Measurements from ENCODE around the gene SOCS1. TPM values are rescaled to one million over a fixed set of nuclear protein-coding genes. Genes with fewer than 3 reads are reported as not detected.

The SOCS1 gene
- polyA plus RNA-seq, 1 donor from 2014 or later, result not detected

- Histone ChIP-seq H3K9ac (ENCODE audit: low read length) (no peak overlapping the region), H3K36me3 (ENCODE audit: insufficient read depth, low read length) (no peaks in the 10 kb centered on the region), H3F3A (ENCODE audit: insufficient read depth, low read length, poor library complexity, severe bottlenecking) (no peaks in the 10 kb centered on the region), H3K4me3 (ENCODE audit: low read length) (no peak overlapping the region), H3K9me2 (ENCODE audit: insufficient read depth, low read length) (no peaks in the 10 kb centered on the region), H3K9me3 (ENCODE audit: low read length) (no peaks in the 10 kb centered on the region), H3K79me2 (replicated peaks; ENCODE audit: insufficient read depth, low read length) (no peaks in the 10 kb centered on the region), H3K4me2 (ENCODE audit: low read length) (no peak overlapping the region), H3K27me3 (ENCODE audit: insufficient read depth, low read depth, low read length) (no peaks in the 10 kb centered on the region), H3K27ac (ENCODE audit: low read length) (no peak overlapping the region), H2AFZ (ENCODE audit: low read depth, low read length) (no peak overlapping the region), H4K20me1 (ENCODE audit: insufficient read depth) (no peaks in the 10 kb centered on the region)
- TF ChIP-seq EP300 (conservative IDR thresholded peaks at IDR 0.05; ENCODE audit: poor library complexity, severe bottlenecking), result no peak
- TF ChIP-seq SMC3 (conservative IDR thresholded peaks at IDR 0.05; ENCODE audit: poor library complexity), result no peak
- TF ChIP-seq, protein P1, sequence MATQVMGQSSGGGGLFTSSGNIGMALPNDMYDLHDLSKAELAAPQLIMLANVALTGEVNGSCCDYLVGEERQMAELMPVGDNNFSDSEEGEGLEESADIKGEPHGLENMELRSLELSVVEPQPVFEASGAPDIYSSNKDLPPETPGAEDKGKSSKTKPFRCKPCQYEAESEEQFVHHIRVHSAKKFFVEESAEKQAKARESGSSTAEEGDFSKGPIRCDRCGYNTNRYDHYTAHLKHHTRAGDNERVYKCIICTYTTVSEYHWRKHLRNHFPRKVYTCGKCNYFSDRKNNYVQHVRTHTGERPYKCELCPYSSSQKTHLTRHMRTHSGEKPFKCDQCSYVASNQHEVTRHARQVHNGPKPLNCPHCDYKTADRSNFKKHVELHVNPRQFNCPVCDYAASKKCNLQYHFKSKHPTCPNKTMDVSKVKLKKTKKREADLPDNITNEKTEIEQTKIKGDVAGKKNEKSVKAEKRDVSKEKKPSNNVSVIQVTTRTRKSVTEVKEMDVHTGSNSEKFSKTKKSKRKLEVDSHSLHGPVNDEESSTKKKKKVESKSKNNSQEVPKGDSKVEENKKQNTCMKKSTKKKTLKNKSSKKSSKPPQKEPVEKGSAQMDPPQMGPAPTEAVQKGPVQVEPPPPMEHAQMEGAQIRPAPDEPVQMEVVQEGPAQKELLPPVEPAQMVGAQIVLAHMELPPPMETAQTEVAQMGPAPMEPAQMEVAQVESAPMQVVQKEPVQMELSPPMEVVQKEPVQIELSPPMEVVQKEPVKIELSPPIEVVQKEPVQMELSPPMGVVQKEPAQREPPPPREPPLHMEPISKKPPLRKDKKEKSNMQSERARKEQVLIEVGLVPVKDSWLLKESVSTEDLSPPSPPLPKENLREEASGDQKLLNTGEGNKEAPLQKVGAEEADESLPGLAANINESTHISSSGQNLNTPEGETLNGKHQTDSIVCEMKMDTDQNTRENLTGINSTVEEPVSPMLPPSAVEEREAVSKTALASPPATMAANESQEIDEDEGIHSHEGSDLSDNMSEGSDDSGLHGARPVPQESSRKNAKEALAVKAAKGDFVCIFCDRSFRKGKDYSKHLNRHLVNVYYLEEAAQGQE (IDR thresholded peaks at IDR 0.05; ENCODE audit: borderline replicate concordance), result no peak
- TF ChIP-seq TAF1 (IDR thresholded peaks at IDR 0.05; ENCODE audit: low read depth), result no peak
- no peak for TF ChIP-seq EZH2 (IDR thresholded peaks at IDR 0.05; ENCODE audit: borderline replicate concordance, insufficient read depth, low read length, poor library complexity, severe bottlenecking)
- no peak for TF ChIP-seq RAD21 (conservative IDR thresholded peaks at IDR 0.05)
- TF ChIP-seq POLR2AphosphoS5 (IDR thresholded peaks at IDR 0.05), result no peak
- TF ChIP-seq MXI1 (conservative IDR thresholded peaks at IDR 0.05; ENCODE audit: poor library complexity, severe bottlenecking), result no peak
- TF ChIP-seq, protein P2, sequence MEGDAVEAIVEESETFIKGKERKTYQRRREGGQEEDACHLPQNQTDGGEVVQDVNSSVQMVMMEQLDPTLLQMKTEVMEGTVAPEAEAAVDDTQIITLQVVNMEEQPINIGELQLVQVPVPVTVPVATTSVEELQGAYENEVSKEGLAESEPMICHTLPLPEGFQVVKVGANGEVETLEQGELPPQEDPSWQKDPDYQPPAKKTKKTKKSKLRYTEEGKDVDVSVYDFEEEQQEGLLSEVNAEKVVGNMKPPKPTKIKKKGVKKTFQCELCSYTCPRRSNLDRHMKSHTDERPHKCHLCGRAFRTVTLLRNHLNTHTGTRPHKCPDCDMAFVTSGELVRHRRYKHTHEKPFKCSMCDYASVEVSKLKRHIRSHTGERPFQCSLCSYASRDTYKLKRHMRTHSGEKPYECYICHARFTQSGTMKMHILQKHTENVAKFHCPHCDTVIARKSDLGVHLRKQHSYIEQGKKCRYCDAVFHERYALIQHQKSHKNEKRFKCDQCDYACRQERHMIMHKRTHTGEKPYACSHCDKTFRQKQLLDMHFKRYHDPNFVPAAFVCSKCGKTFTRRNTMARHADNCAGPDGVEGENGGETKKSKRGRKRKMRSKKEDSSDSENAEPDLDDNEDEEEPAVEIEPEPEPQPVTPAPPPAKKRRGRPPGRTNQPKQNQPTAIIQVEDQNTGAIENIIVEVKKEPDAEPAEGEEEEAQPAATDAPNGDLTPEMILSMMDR (IDR thresholded peaks at IDR 0.05; ENCODE audit: poor library complexity, severe bottlenecking), result no peak
These were observed 24.5 kb downstream of the SOCS1 start for GRCh38 chr16:11231367-11231970.

DNA sequence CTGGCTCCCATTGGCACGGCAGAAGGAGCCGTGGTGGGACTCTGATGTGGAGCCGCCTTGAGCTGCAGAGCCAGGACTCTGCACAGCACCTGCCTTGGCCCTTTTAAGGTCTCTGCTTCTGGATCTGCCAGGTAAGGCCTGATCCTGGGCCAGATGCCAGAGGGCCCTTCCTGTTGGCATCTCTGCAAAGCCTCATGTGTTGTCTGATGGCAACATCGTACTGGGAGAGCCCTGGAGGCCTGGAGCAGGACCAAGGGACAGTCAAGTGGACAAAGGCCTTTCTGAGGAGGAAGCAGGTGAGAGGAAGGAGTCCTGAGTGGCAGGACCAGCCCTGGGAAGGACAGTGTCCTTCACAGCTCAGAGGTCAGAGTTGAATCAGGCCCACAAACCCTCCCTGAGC is 26.1 kb downstream of the SOCS1 start:
- H3K27ac ChIP-seq (ENCODE audit: low read length), result no peak overlapping the region

More for the DNA sequence above, 26.1 kb downstream of the SOCS1 start:
- H3K9ac ChIP-seq (ENCODE audit: low read length), result no peak overlapping the region
- H3K9me3 ChIP-seq (ENCODE audit: low read length), result no peaks in the 10 kb centered on the region
- no peak overlapping the region for H3K4me2 ChIP-seq (ENCODE audit: low read length)
- no peak overlapping the region for H3K4me3 ChIP-seq (ENCODE audit: low read length)
- TF ChIP-seq TAF1 (IDR thresholded peaks at IDR 0.05; ENCODE audit: low read depth) (no peak), POLR2AphosphoS5 (IDR thresholded peaks at IDR 0.05) (no peak), SMC3 (conservative IDR thresholded peaks at IDR 0.05; ENCODE audit: poor library complexity) (no peak), EP300 (conservative IDR thresholded peaks at IDR 0.05; ENCODE audit: poor library complexity, severe bottlenecking) (no peak), MXI1 (conservative IDR thresholded peaks at IDR 0.05; ENCODE audit: poor library complexity, severe bottlenecking) (no peak), RAD21 (conservative IDR thresholded peaks at IDR 0.05) (no peak)
- TF ChIP-seq, protein P1 (IDR thresholded peaks at IDR 0.05; ENCODE audit: borderline replicate concordance), result no peak
- TF ChIP-seq, protein P2 (IDR thresholded peaks at IDR 0.05; ENCODE audit: poor library complexity, severe bottlenecking), result no peak
- H3K36me3 ChIP-seq (ENCODE audit: insufficient read depth, low read length), result no peaks in the 10 kb centered on the region
- H3K79me2 ChIP-seq (replicated peaks; ENCODE audit: insufficient read depth, low read length), result no peaks in the 10 kb centered on the region
- no peaks in the 10 kb centered on the region for H3K9me2 ChIP-seq (ENCODE audit: insufficient read depth, low read length)
- H2AFZ ChIP-seq (ENCODE audit: low read depth, low read length), result no peak overlapping the region
- no peaks in the 10 kb centered on the region for H3K27me3 ChIP-seq (ENCODE audit: insufficient read depth, low read depth, low read length)
- H3F3A ChIP-seq (ENCODE audit: insufficient read depth, low read length, poor library complexity, severe bottlenecking), result no peaks in the 10 kb centered on the region
- H4K20me1 ChIP-seq (ENCODE audit: insufficient read depth), result no peaks in the 10 kb centered on the region
